GM12891 (cell line): ENCODE data around the gene WNT8B.

Experiments
- PAX5 ChIP-seq: IDR thresholded peaks from 2 replicates; pipeline ENCODE4 v1.6.1; 2011; ENCODE audit warnings: low read length, moderate library complexity, mild to moderate bottlenecking; ENCODE audit not compliant: insufficient read depth, severe bottlenecking
- POLR2A ChIP-seq: IDR thresholded peaks from 2 replicates; pipeline ENCODE4 v1.6.1; 2011; ENCODE audit warnings: low read depth, low read length, control low read depth
- POLR2AphosphoS5 ChIP-seq: IDR thresholded peaks from 2 replicates; pipeline ENCODE4 v1.6.1; 2011; ENCODE audit warnings: low read depth, low read length, control low read depth
- POU2F2 ChIP-seq: IDR thresholded peaks from 2 replicates; pipeline ENCODE4 v1.6.1; 2011; ENCODE audit warnings: low read depth, mild to moderate bottlenecking, control low read depth, low read length, moderate library complexity
- SPI1 ChIP-seq: IDR thresholded peaks from 2 replicates; pipeline ENCODE4 v1.6.1; 2011; ENCODE audit warnings: low read depth, low read length, control low read depth
- TAF1 ChIP-seq: IDR thresholded peaks from 2 replicates; pipeline ENCODE4 v1.6.1; 2011; ENCODE audit warnings: low read depth, low read length, control low read depth

DNA sequence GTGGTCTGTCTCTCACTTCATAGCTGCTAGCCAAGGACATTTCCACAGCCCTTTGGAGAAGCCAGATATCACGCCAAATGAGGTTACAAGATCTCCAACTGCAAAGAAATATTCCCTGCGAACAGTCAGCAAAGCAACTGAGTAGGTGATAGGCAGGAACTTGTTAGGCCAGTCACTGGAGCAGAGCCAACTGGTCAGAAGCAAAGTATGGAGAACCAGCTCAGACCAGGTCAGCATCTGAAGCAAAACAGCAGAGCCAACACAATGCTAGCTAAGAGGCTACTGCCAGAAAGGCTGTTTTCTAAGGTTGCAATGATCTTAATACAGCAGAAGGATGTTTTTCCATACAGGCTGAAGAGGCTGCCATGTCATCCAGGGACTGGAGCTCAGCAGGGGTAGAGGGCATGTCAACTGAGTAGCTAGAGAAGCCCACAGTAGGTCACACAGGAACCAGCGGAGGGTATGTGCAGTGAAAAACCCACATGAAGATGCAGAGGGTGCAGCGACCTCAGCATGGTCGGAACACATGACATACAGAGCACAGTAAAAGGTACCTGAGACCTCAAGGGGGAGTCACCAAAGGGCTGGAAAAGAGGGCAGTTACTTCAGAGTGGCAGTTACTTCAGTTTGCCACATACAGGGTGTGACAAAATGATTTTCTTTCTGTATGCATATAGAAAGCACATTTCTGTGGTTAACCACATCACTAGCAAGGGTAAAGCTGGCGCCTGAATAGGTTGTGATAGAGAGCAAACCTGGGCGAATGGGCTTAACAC is 47.9 kb downstream of the WNT8B start:
- no peak for TF ChIP-seq POLR2A
- no peak for TF ChIP-seq POLR2AphosphoS5
- no peak for TF ChIP-seq PAX5
- TF ChIP-seq POU2F2 = no peak
- TF ChIP-seq TAF1 = no peak
- no peak for TF ChIP-seq SPI1
